GM12892 (cell line): Measurements from ENCODE around the gene SPINK8.

ENCODE experiments used
- POLR2A ChIP-seq: IDR thresholded peaks from 2 replicates; pipeline ENCODE4 v1.6.1; 2011; ENCODE audit warnings: low read depth, low read length, control low read depth
- POLR2AphosphoS5 ChIP-seq: IDR thresholded peaks from 2 replicates; pipeline ENCODE4 v1.6.1; 2011; ENCODE audit warnings: low read depth, low read length, control low read depth
- TAF1 ChIP-seq: IDR thresholded peaks from 2 replicates; pipeline ENCODE4 v1.6.1; 2011; ENCODE audit warnings: low read depth, mild to moderate bottlenecking, control low read depth, low read length, borderline replicate concordance

- TF ChIP-seq TAF1 (no peak), POLR2A (no peak), POLR2AphosphoS5 (no peak)
Observed at GRCh38 chr3:48306290-48306689, 27.2 kb downstream of the SPINK8 start.
